ENCODE data around the gene DOCK6. TPM values are rescaled to one million over a fixed set of nuclear protein-coding genes. Genes with fewer than 3 reads are reported as not detected.

Gene DOCK6
- total RNA-seq, 1 experiment from 2014 or later = 82.4 TPM

DNA sequence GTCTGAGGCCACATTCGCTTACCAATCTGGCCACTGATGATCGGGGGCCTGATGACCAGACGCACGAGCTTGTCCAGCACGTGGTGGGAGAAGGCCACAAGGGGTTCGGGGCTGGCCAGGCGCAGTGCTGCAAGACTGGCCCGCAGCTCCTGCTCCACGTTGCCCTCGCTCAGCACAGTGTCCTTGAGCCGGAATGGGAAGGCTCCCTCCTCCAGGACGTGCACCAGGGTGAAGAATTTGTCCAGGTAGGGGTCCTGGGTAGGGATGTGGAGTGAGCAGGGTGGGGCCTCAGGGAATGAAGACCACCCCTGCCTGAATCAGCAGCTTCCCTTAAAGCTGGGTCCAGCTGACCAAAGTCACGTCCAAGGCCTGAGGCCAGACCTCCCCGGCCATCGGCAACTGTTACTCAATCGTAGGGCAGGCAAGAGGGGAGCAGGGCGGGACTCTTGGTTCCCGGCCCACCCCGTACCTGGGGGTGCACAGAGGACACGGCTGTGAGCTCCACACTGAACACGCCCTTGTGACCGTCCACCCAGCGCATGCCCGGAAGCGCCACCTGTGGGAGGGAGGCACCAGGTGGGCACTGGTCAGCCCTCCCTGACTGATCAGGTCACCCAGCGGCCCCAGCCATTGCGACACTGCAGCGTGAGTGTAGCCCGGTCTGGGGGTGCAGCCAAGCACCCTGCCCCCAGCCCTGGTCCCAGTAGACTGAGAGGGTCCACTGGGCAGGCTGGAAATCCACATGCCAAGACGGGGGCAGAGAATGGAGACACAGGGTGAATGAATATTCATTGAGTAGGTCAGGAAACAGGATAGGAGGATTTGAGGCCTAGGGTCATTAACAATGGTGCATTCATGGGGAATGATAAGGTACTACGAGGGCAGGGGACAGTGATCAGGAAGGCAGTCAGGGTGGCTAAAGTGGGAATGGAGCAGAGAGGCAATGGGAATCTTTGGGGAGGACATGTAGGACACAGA, 25.7 kb downstream of the DOCK6 start:
- POLR2A ChIA-PET = no interaction called here
- RAD21 ChIA-PET (ENCODE audit: low non-redundant PET in 1 of 2, low total read pairs in 2 of 2, uncharacterized antibody in 2 of 2, unreplicated experiment in 2 of 2) = no interaction called here
- no peaks in the 10 kb centered on the region for H3K79me2 ChIP-seq (ENCODE audit: insufficient read depth, low read length)
- no peak overlapping the region for H3K4me2 ChIP-seq (ENCODE audit: low read length)
- no peak overlapping the region for H3K9ac ChIP-seq (ENCODE audit: low read length)
- H3K9me2 ChIP-seq (ENCODE audit: insufficient read depth) = no peaks in the 10 kb centered on the region
- no peak overlapping the region for H2AFZ ChIP-seq (ENCODE audit: low read depth, low read length, poor library complexity, severe bottlenecking)
- BruUV-seq (replicated peaks) = no TSS peak
- no peaks in the 10 kb centered on the region for H3K27me3 ChIP-seq (ENCODE audit: insufficient read depth, low read length)
- no peak for TF ChIP-seq FOSL1 (IDR thresholded peaks at IDR 0.05; ENCODE audit: low read depth)
- no peak for TF ChIP-seq JUND (IDR thresholded peaks at IDR 0.05)
- ATAC-seq (no peak), DNase-seq (ENCODE audit: low read depth, low spot score) (no peak)
- H3K36me3 ChIP-seq (ENCODE audit: control insufficient read depth in 1 of 2, insufficient read depth in 2 of 2, low read length in 2 of 2) = peaks cover 3 to 6% of the 10 kb centered on the region in 2 experiments; a peak in 2 of 4 replicates
- no peak overlapping the region for H3K27ac ChIP-seq (ENCODE audit: low read depth, low read length)
- intact Hi-C loops (cut with micrococcal nuclease) = no loop called here
- no peaks in the 10 kb centered on the region for H3K9me3 ChIP-seq (ENCODE audit: control insufficient read depth in 1 of 2, insufficient read depth in 1 of 2, low read depth in 1 of 2, low read length in 2 of 2)
- no peak overlapping the region for H3K4me3 ChIP-seq (replicated peaks in 1 of 2; ENCODE audit: low read depth in 1 of 2, low read length in 2 of 2)
- CTCF ChIA-PET = no interaction called here
- no peaks in the 10 kb centered on the region for H4K20me1 ChIP-seq (ENCODE audit: insufficient read depth)
- no peaks in the 10 kb centered on the region for H3K4me1 ChIP-seq (ENCODE audit: control insufficient read depth in 1 of 2, insufficient read depth in 2 of 2, low read length in 2 of 2)

DNA sequence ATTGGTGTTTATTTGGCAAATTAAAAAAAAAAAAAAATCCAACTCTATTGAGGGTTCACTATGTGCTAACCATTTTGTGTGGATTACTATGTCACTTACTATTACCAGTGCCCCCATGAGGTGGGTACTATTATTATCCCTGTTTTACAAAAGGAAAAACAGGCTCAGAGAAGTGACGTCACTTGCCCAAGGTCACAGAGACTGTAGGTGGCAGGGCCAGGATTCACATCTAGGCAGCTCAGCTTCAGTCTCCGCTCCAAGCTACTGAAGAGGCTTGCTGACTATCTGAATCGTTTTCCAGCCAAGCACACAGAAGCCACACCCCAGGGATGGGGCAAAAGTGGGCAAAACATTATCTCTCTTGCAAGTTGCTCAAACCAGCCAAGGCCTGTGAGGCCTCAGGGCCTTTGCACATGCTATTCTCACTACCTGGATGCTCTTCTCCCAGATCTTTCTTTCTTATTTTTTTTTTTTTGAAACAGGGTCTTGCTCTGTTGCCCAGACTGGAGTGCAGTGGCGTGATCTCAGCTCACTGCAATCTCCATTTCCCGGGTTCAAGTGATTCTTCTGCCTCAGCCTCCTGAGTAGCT, 27.7 kb downstream of the DOCK6 start:
- Histone ChIP-seq H3K27me3 (ENCODE audit: insufficient read depth, low read length) (no peaks in the 10 kb centered on the region), H3K79me2 (ENCODE audit: insufficient read depth, low read length) (no peaks in the 10 kb centered on the region), H3K9ac (ENCODE audit: low read length) (no peak overlapping the region), H3K36me3 (ENCODE audit: control insufficient read depth in 1 of 2, insufficient read depth in 2 of 2, low read length in 2 of 2) (0 out of 4 replicates have a peak, but pooled peaks cover 0 to 4% of the 10 kb centered on the region in 2 experiments), H3K4me1 (ENCODE audit: control insufficient read depth in 1 of 2, insufficient read depth in 2 of 2, low read length in 2 of 2) (no peaks in the 10 kb centered on the region), H2AFZ (ENCODE audit: low read depth, low read length, poor library complexity, severe bottlenecking) (no peak overlapping the region), H3K4me3 (replicated peaks in 1 of 2; ENCODE audit: low read depth in 1 of 2, low read length in 2 of 2) (no peak overlapping the region), H3K9me3 (ENCODE audit: control insufficient read depth in 1 of 2, insufficient read depth in 1 of 2, low read depth in 1 of 2, low read length in 2 of 2) (no peaks in the 10 kb centered on the region), H4K20me1 (ENCODE audit: insufficient read depth) (no peaks in the 10 kb centered on the region), H3K4me2 (ENCODE audit: low read length) (no peak overlapping the region), H3K27ac (ENCODE audit: low read depth, low read length) (no peak overlapping the region), H3K9me2 (ENCODE audit: insufficient read depth) (no peaks in the 10 kb centered on the region)
- no TSS peak for BruUV-seq (replicated peaks)
- intact Hi-C loops (cut with micrococcal nuclease) = no loop called here
- POLR2A ChIA-PET = no interaction called here
- RAD21 ChIA-PET (ENCODE audit: low non-redundant PET in 1 of 2, low total read pairs in 2 of 2, uncharacterized antibody in 2 of 2, unreplicated experiment in 2 of 2) = no interaction called here
- ATAC-seq = peak; percentile 69
- DNase-seq (ENCODE audit: low read depth, low spot score) = no peak
- TF ChIP-seq EZH2phosphoT487 (IDR thresholded peaks at IDR 0.05; ENCODE audit: borderline replicate concordance) (no peak), CEBPB (IDR thresholded peaks at IDR 0.05; ENCODE audit: low read depth) (no peak), SIN3A (IDR thresholded peaks at IDR 0.05; ENCODE audit: low read depth) (no peak), RAD21 (IDR thresholded peaks at IDR 0.05; ENCODE audit: low read depth) (no peak), JUND (IDR thresholded peaks at IDR 0.05) (no peak), CBX3 (IDR thresholded peaks at IDR 0.05; ENCODE audit: low read depth) (no peak), CTCF (IDR thresholded peaks at IDR 0.05 in 2 of 3, conservative IDR thresholded peaks at IDR 0.05 in 1 of 3; ENCODE audit: borderline replicate concordance in 1 of 3, insufficient read depth in 1 of 3, low read depth in 2 of 3, low read length in 2 of 3) (0 out of 6 replicates have a peak, but pooled peaks of 1 of the 3 experiments have one; percentile 11)
- CTCF ChIA-PET = interaction anchor here (1.2 kb wide), 1 partner anchor 9 kb away, joined by 4 read pairs; no protein-coding TSS in a partner anchor
